ENCODE measurements around the gene TOM1. TPM values are rescaled to one million over a fixed set of nuclear protein-coding genes. Genes with fewer than 3 reads are reported as not detected.
A peak's percentile ranks its signal among the peaks of the same experiment; 100 is the strongest.

TOM1 gene
- total and polyA plus RNA-seq, 2 of the 13 experiments (the other 11 are each of a cell fraction or from before 2014, with no cell fraction given): 30.8 to 87.3 TPM

- TF ChIP-seq LRRFIP1 (CRISPR knock-in tag; conservative IDR thresholded peaks at IDR 0.05) (no peak), PTBP1 (IDR thresholded peaks at IDR 0.05; ENCODE audit: low read depth, low read length, poor library complexity, severe bottlenecking) (peak; percentile 34), SOX13 (IDR thresholded peaks at IDR 0.05) (no peak), SOX13 (CRISPR knock-in tag; conservative IDR thresholded peaks at IDR 0.05 in 1 of 2, IDR thresholded peaks at IDR 0.05 in 1 of 2) (peak in 1 of 2 experiments; percentile 50; a peak in 2 of 4 replicates), ZNF580 (CRISPR knock-in tag; IDR thresholded peaks at IDR 0.05; ENCODE audit: borderline replicate concordance, low read depth) (peak; percentile 0; the same call in 1 of the 2 replicates), PCBP2 (optimal IDR thresholded peaks at IDR 0.05; ENCODE audit: low read depth, low read length, poor library complexity, severe bottlenecking) (no peak), CERS6 (CRISPR knock-in tag; IDR thresholded peaks at IDR 0.05) (no peak), PRDM10 (CRISPR knock-in tag; IDR thresholded peaks at IDR 0.05; ENCODE audit: low read depth) (no peak), RCOR2 (CRISPR knock-in tag; IDR thresholded peaks at IDR 0.05) (no peak), HOXA3 (CRISPR knock-in tag; IDR thresholded peaks at IDR 0.05) (peak; percentile 64; the same call in 1 of the 2 replicates), ZNF549 (CRISPR knock-in tag; IDR thresholded peaks at IDR 0.05) (0 out of 2 replicates have a peak, but pooled peaks have one; percentile 49), ZNF17 (CRISPR knock-in tag; IDR thresholded peaks at IDR 0.05) (0 out of 2 replicates have a peak, but pooled peaks have one; percentile 61), SATB2 (CRISPR knock-in tag; IDR thresholded peaks at IDR 0.05) (no peak), ZNF282 (IDR thresholded peaks at IDR 0.05; ENCODE audit: partially characterized antibody) (no peak), ZSCAN21 (CRISPR knock-in tag; IDR thresholded peaks at IDR 0.05; ENCODE audit: borderline replicate concordance) (peak; percentile 20; the same call in 1 of the 2 replicates), STAG1 (CRISPR knock-in tag; IDR thresholded peaks at IDR 0.05) (no peak), ARID3A (IDR thresholded peaks at IDR 0.05; ENCODE audit: low read depth, low read length) (peak; percentile 95), MXD4 (CRISPR knock-in tag; IDR thresholded peaks at IDR 0.05) (no peak; the same call in 1 of the 2 replicates)
Observed at GRCh38 chr22:35257321-35258190, 42.1 kb upstream of the TOM1 start, which contains the start of gene HMGXB4 (continued).
